HepG2 (cell line): ENCODE results near the gene CCDC142. TPM values are rescaled to one million over a fixed set of nuclear protein-coding genes. Genes with fewer than 3 reads are reported as not detected.

ENCODE experiments used
- ATAC-seq: fragments of 200-7000 bp; cut with Tn5 transposase; 3 replicates; pipeline ENCODE4 v1.9.1; 2020; ENCODE audit warnings: mild to moderate bottlenecking, moderate library complexity
- BruUV-seq: library from RNA; stranded (reverse); fragments of 400-500 nt; replicated peaks from 2 replicates; lab custom pipeline; 2021; lab: Mats Ljungman, UMichigan
- CTCF ChIA-PET: fragments of 300-600 bp; formaldehyde crosslinking; extraction: SDS; loops from one replicate; lab custom pipeline; 2021; ENCODE audit warnings: low total read pairs, inconsistent platforms, low intra/inter-chr PET ratio; lab: Yijun Ruan, JAX
- POLR2A ChIA-PET: fragments of 350-600 bp; sonication (Branson Sonifier 250); formaldehyde crosslinking; loops from one replicate; lab custom pipeline; 2020; ENCODE audit warnings: antibody characterized with exemption, inconsistent platforms; lab: Yijun Ruan, JAX
- DNase-seq: peaks from one replicate; pipeline ENCODE4 v3.0.0-alpha.2; 2015; ENCODE audit warnings: low spot score
- FAIRE-seq: peaks from 3 replicates; lab custom pipeline; 2011; peaks lifted over from hg19 to GRCh38; lab: Jason Lieb, UNC
- H2AFZ ChIP-seq: one replicate; pipeline ENCODE4 v1.6.1; 2011; ENCODE audit warnings: low read length, inconsistent platforms
- H3K27ac ChIP-seq: fragments of 300-600 bp; 3 replicates; pipeline ENCODE4 v1.8.0; 2011; ENCODE audit warnings: mixed run types, mild to moderate bottlenecking, mixed read lengths, low read length, inconsistent platforms; ENCODE audit not compliant: insufficient read depth; ENCODE audit errors: extremely low read length
- H3K27me3 ChIP-seq, 2 experiments: fragments of 200-600 bp in 1 of 2; 2 replicates in 1 of 2; 3 replicates in 1 of 2; pipeline versions ENCODE4 v1.6.0 to v1.8.0; 2011; ENCODE audit warnings: low read length in 2 of 2, mild to moderate bottlenecking in 2 of 2, moderate library complexity in 2 of 2, inconsistent platforms in 1 of 2; ENCODE audit not compliant: insufficient read depth in 2 of 2, control insufficient read depth in 1 of 2
- H3K36me3 ChIP-seq, 2 experiments: fragments of 200-600 bp in 1 of 2; replicated peaks in 1 of 2; 2 replicates in 1 of 2; 3 replicates in 1 of 2; pipeline versions ENCODE4 v1.5.1 to v1.8.0; 2011; ENCODE audit warnings: low read length in 2 of 2, inconsistent platforms in 1 of 2; ENCODE audit not compliant: insufficient read depth in 2 of 2, control insufficient read depth in 1 of 2
- H3K4me1 ChIP-seq: 2 replicates; pipeline ENCODE4 v1.5.1; 2012; ENCODE audit warnings: low read length, inconsistent platforms; ENCODE audit not compliant: insufficient read depth
- H3K4me2 ChIP-seq: 2 replicates; pipeline ENCODE4 v1.6.0; 2011; ENCODE audit warnings: low read depth, low read length, inconsistent platforms
- H3K4me3 ChIP-seq, 3 experiments: fragments of 200-600 bp in 1 of 3; sonication (generic), shearing (Covaris generic) in 1 of 3; replicated peaks in 1 of 3; 2 replicates each; pipeline ENCODE4 v1.5.1; 2011 to 2016; ENCODE audit warnings: low read length in 3 of 3, inconsistent platforms in 2 of 3, low read depth in 2 of 3, mild to moderate bottlenecking in 2 of 3, control low read depth in 1 of 3, mixed read lengths in 1 of 3; ENCODE audit not compliant: insufficient read depth in 1 of 3
- H3K79me2 ChIP-seq: one replicate; pipeline ENCODE4 v1.6.1; 2011; ENCODE audit warnings: low read length, inconsistent platforms; ENCODE audit not compliant: insufficient read depth
- H3K9ac ChIP-seq: 2 replicates; pipeline ENCODE4 v1.6.0; 2011; ENCODE audit warnings: mild to moderate bottlenecking, low read depth, low read length, inconsistent platforms; ENCODE audit not compliant: insufficient read depth
- H3K9me3 ChIP-seq: 2 replicates; pipeline ENCODE4 v1.5.1; 2012; ENCODE audit warnings: mild to moderate bottlenecking, low read length
- H4K20me1 ChIP-seq: 2 replicates; pipeline ENCODE4 v1.6.0; 2011; ENCODE audit warnings: inconsistent platforms, mild to moderate bottlenecking, low read length, moderate library complexity; ENCODE audit not compliant: insufficient read depth
- EP300 ChIP-seq, 3 experiments: sonication (generic) in 1 of 3; formaldehyde crosslinking in 1 of 3; IDR thresholded peaks; 2 replicates each; pipeline versions ENCODE4 v1.5.1 to v1.6.1; 2011 to 2020; ENCODE audit warnings: low read depth in 2 of 3, low read length in 2 of 3, borderline replicate concordance in 1 of 3, improper control_type of control experiment in 1 of 3, mild to moderate bottlenecking in 1 of 3, missing genetic modification reagents in 1 of 3, moderate library complexity in 1 of 3
- ESRRA ChIP-seq: sonication (generic); formaldehyde crosslinking; IDR thresholded peaks from 2 replicates; pipeline ENCODE4 v1.5.1; 2020; ENCODE audit warnings: mild to moderate bottlenecking, low read depth, missing genetic modification reagents
- SALL1 ChIP-seq: sonication (generic); formaldehyde crosslinking; IDR thresholded peaks from 2 replicates; pipeline ENCODE4 v1.8.0; 2022; ENCODE audit warnings: mild to moderate bottlenecking, missing genetic modification reagents
- WGBS: methylation state at CpG from one replicate; pipeline ENCODE4 v1.1.6; 2017; ENCODE audit warnings: low lambda C conversion rate; 5-methylcytosine and 5-hydroxymethylcytosine counted together
- in situ Hi-C: cut with HindIII; loops from 2 replicates; pipeline ENCODE4 v1.10.0; 2017; ENCODE audit warnings: low pct_unique_long_range_greater_than_20kb; ENCODE audit not compliant: extremely low pct_ligation_motif_present
- intact Hi-C: fragments of 100-400 bp; cut with micrococcal nuclease; formaldehyde crosslinking; loops from one replicate; pipeline ENCODE4 v1.10.0; 2022; ENCODE audit not compliant: unreplicated experiment
- polyA plus RNA-seq, 8 experiments: library from polyadenylated mRNA; depleted of rRNA in 3 of 8; stranded (reverse) in 7 of 8; unstranded in 1 of 8; fragments of >200 nt; fragmentation: Illumina TruSeq in 4 of 8; extraction: Trizol in 4 of 8; gene quantifications; 2 replicates each; pipeline versions ENCODE4 v1.2.1 to v1.2.3, GENCODE V29; 2011 to 2016; ENCODE audit warnings: low read depth in 4 of 8, missing spikeins in 1 of 8, mixed read lengths in 1 of 8; ENCODE audit not compliant: insufficient read depth in 1 of 8
- total RNA-seq, 5 experiments: library from RNA; depleted of rRNA; stranded (reverse); fragments of >200 nt; fragmentation: Illumina TruSeq; extraction: Trizol; gene quantifications; 2 replicates each; pipeline ENCODE4 v1.2.3, GENCODE V29; 2016; ENCODE audit warnings: low read depth in 1 of 5
- TF ChIP-seq, protein P1 (sequence below): sonication (generic); formaldehyde crosslinking; IDR thresholded peaks from 2 replicates; pipeline ENCODE4 v1.5.0; 2020; ENCODE audit warnings: missing genetic modification reagents
- TF ChIP-seq, protein P2 (sequence below): sonication (generic); formaldehyde crosslinking; IDR thresholded peaks from 2 replicates; pipeline ENCODE4 v1.8.0; 2022; ENCODE audit warnings: mild to moderate bottlenecking, missing genetic modification reagents
- TF ChIP-seq, protein P3 (sequence below): sonication (generic); formaldehyde crosslinking; IDR thresholded peaks from 2 replicates; pipeline ENCODE4 v1.5.0; 2020; ENCODE audit warnings: mild to moderate bottlenecking, missing genetic modification reagents

Gene CCDC142
- total and polyA plus RNA-seq, 2 of the 13 experiments (the other 11 are each of a cell fraction or from before 2014, with no cell fraction given) = 14.7 to 30.4 TPM

DNA sequence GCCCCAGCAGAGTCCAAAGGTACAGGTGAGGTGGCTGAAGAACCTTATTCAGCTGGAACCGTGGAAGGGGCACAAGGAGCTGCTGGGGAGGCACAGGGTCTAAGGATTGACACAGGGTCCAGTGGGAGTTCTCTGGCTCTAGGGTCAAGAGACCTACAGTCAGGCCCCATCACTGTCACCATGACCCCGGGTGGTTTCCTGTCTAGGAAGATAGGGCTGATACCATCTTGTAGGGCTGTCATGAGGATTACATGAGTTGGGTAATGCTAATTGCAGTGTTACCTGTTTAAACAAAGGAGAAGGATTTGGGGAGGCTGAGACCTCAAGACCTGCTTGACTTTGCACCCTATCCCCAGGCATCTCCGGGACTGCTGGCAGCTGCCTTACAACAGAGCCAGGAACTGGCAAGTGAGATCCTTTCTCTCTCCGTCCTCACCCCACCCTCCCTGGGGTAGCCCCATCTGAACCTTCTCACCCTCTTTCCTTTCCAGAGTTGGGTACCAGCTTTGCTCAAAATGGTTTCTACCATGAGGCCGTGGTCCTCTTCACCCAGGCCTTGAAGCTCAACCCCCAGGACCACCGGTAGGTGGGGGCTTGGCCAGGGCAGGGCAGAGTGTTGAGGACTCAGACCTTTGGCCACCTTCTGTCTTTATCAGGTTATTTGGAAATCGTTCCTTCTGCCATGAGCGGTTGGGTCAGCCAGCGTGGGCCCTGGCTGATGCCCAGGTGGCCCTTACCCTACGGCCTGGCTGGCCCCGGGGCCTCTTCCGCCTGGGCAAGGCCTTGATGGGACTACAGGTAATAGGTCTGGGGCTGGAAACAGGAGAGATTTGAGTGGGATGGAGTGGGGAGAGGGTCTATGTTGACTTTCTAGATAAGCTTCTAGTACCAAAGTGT, 9.1 kb upstream of the CCDC142 start:
- WGBS = 91% methylated on average over 12 of the region's 12 CpGs
- CTCF ChIA-PET = no interaction called here
- in situ Hi-C loops = no loop called here

More for the DNA sequence above, 9.1 kb upstream of the CCDC142 start:
- H3K79me2 ChIP-seq = no peaks in the 10 kb centered on the region
- TF ChIP-seq, protein P1, sequence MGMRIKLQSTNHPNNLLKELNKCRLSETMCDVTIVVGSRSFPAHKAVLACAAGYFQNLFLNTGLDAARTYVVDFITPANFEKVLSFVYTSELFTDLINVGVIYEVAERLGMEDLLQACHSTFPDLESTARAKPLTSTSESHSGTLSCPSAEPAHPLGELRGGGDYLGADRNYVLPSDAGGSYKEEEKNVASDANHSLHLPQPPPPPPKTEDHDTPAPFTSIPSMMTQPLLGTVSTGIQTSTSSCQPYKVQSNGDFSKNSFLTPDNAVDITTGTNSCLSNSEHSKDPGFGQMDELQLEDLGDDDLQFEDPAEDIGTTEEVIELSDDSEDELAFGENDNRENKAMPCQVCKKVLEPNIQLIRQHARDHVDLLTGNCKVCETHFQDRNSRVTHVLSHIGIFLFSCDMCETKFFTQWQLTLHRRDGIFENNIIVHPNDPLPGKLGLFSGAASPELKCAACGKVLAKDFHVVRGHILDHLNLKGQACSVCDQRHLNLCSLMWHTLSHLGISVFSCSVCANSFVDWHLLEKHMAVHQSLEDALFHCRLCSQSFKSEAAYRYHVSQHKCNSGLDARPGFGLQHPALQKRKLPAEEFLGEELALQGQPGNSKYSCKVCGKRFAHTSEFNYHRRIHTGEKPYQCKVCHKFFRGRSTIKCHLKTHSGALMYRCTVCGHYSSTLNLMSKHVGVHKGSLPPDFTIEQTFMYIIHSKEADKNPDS (CRISPR knock-in tag) = no peak
- TF ChIP-seq EP300 (IDR thresholded peaks at IDR 0.05; ENCODE audit: low read depth in 2 of 2, low read length in 2 of 2) (peak in 1 of 2 experiments; percentile 61; a peak in 1 of 4 replicates), EP300 (CRISPR knock-in tag; IDR thresholded peaks at IDR 0.05; ENCODE audit: borderline replicate concordance) (no peak), SALL1 (CRISPR knock-in tag) (no peak), ESRRA (CRISPR knock-in tag) (no peak)
- TF ChIP-seq, protein P2, sequence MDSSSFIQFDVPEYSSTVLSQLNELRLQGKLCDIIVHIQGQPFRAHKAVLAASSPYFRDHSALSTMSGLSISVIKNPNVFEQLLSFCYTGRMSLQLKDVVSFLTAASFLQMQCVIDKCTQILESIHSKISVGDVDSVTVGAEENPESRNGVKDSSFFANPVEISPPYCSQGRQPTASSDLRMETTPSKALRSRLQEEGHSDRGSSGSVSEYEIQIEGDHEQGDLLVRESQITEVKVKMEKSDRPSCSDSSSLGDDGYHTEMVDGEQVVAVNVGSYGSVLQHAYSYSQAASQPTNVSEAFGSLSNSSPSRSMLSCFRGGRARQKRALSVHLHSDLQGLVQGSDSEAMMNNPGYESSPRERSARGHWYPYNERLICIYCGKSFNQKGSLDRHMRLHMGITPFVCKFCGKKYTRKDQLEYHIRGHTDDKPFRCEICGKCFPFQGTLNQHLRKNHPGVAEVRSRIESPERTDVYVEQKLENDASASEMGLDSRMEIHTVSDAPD (CRISPR knock-in tag) = no peak
- TF ChIP-seq, protein P3, sequence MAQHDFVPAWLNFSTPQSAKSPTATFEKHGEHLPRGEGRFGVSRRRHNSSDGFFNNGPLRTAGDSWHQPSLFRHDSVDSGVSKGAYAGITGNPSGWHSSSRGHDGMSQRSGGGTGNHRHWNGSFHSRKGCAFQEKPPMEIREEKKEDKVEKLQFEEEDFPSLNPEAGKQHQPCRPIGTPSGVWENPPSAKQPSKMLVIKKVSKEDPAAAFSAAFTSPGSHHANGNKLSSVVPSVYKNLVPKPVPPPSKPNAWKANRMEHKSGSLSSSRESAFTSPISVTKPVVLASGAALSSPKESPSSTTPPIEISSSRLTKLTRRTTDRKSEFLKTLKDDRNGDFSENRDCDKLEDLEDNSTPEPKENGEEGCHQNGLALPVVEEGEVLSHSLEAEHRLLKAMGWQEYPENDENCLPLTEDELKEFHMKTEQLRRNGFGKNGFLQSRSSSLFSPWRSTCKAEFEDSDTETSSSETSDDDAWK = no peak
- TF ChIP-seq, all 625 proteins: peak for 1
- no peak overlapping the region for H3K4me2 ChIP-seq
- DNase-seq (no peak), FAIRE-seq (no peak), ATAC-seq (no peak)
- no peak overlapping the region for H3K4me3 ChIP-seq
- H3K27ac ChIP-seq = no peak overlapping the region
- H3K9me3 ChIP-seq = no peaks in the 10 kb centered on the region
- no peak overlapping the region for H3K9ac ChIP-seq
- no TSS peak for BruUV-seq
- POLR2A ChIA-PET = interaction anchor here (2.1 to 3.1 kb wide), 3 partner anchors 9 to 12 kb away, joined by 13 to 23 read pairs (median 13); partner anchors contain the start of genes CCDC142 and TTC31
- H4K20me1 ChIP-seq = no peaks in the 10 kb centered on the region
- H3K36me3 ChIP-seq = peaks cover 35 to 48% of the 10 kb centered on the region in 2 experiments
- H2AFZ ChIP-seq = no peak overlapping the region
- H3K27me3 ChIP-seq = no peaks in the 10 kb centered on the region
- intact Hi-C loops = loop anchor here (10.0 kb wide), 1 partner anchor 1797 kb away; no protein-coding TSS in a partner anchor
- H3K4me1 ChIP-seq = peaks cover 71% of the 10 kb centered on the region
